ENCODE measurements around the gene MYH2. TPM values are rescaled to one million over a fixed set of nuclear protein-coding genes. Genes with fewer than 3 reads are reported as not detected.

The MYH2 gene
- total and polyA plus RNA-seq, 2 donors (not counting 1 experiment from before 2014, with no cell fraction given): not detected

GRCh38 chr17:10558049-10558448 lies 8.6 kb upstream of the MYH2 start:
- Mint-ChIP-seq H3K27me3 (no peaks in the 10 kb centered on the region), H3K4me1 (no peaks in the 10 kb centered on the region), H3K27ac (no peak overlapping the region), H3K9me3 (ENCODE audit: insufficient read depth) (no peaks in the 10 kb centered on the region), H3K4me3 (no peak overlapping the region)
- Histone ChIP-seq H4K20me1 (ENCODE audit: control insufficient read depth, insufficient read depth, low read length, poor library complexity, severe bottlenecking) (no peaks in the 10 kb centered on the region), H3K27ac (ENCODE audit: low read length in 2 of 2) (no peak overlapping the region), H3K9ac (ENCODE audit: low read length) (no peak overlapping the region), H3K4me1 (ENCODE audit: control insufficient read depth in 2 of 2, insufficient read depth in 2 of 2, low read length in 2 of 2) (no peaks in the 10 kb centered on the region), H3K4me3 (ENCODE audit: control extremely low read depth in 1 of 5, extremely low read depth in 1 of 5, insufficient read depth in 1 of 5, low read depth in 2 of 5, low read length in 4 of 5) (no peak overlapping the region), H3K4me2 (replicated peaks; ENCODE audit: low read depth, low read length, poor library complexity, severe bottlenecking) (no peak overlapping the region), H3K36me3 (replicated peaks in 1 of 2; ENCODE audit: control extremely low read depth in 1 of 2, control insufficient read depth in 1 of 2, extremely low read depth in 1 of 2, insufficient read depth in 2 of 2, low read length in 1 of 2) (no peaks in the 10 kb centered on the region), H3K9me3 (ENCODE audit: control extremely low read depth in 1 of 3, control insufficient read depth in 2 of 3, insufficient read depth in 1 of 3, low read length in 2 of 3) (no peaks in the 10 kb centered on the region), H3K27me3 (replicated peaks in 1 of 4; ENCODE audit: control extremely low read depth in 1 of 4, control insufficient read depth in 3 of 4, insufficient read depth in 4 of 4, low read length in 3 of 4) (peaks cover 0 to 2% (median 0%) of the 10 kb centered on the region in 4 experiments), H2AFZ (ENCODE audit: insufficient read depth, low read depth, low read length, poor library complexity, severe bottlenecking) (no peak overlapping the region), H3K79me2 (ENCODE audit: control insufficient read depth, insufficient read depth, low read length) (no peaks in the 10 kb centered on the region)
- ATAC-seq (ENCODE audit: low read depth) (no peak), DNase-seq (no peak)
- CTCF ChIA-PET: no interaction called here
- 88% methylated on average over 3 of the region's 6 CpGs for WGBS (ENCODE audit: insufficient coverage)
- intact Hi-C loops (cut with micrococcal nuclease): no loop called here
- no peak for TF ChIP-seq EZH2 (IDR thresholded peaks at IDR 0.05; ENCODE audit: borderline replicate concordance, insufficient read depth, low read depth, low read length, poor library complexity, severe bottlenecking)
- no peak for TF ChIP-seq CTCF (IDR thresholded peaks at IDR 0.05)
- POLR2A ChIA-PET: no interaction called here

- no peaks in the 10 kb centered on the region for H3K4me1 Mint-ChIP-seq
- Histone ChIP-seq H3K9ac (ENCODE audit: low read length) (no peak overlapping the region), H3K4me2 (replicated peaks; ENCODE audit: low read depth, low read length, poor library complexity, severe bottlenecking) (no peak overlapping the region), H2AFZ (ENCODE audit: insufficient read depth, low read depth, low read length, poor library complexity, severe bottlenecking) (no peak overlapping the region), H4K20me1 (ENCODE audit: control insufficient read depth, insufficient read depth, low read length, poor library complexity, severe bottlenecking) (no peaks in the 10 kb centered on the region), H3K9me3 (ENCODE audit: control extremely low read depth in 1 of 3, control insufficient read depth in 2 of 3, insufficient read depth in 1 of 3, low read length in 2 of 3) (no peaks in the 10 kb centered on the region), H3K4me3 (ENCODE audit: control extremely low read depth in 1 of 5, extremely low read depth in 1 of 5, insufficient read depth in 1 of 5, low read depth in 2 of 5, low read length in 4 of 5) (no peak overlapping the region), H3K79me2 (ENCODE audit: control insufficient read depth, insufficient read depth, low read length) (no peaks in the 10 kb centered on the region), H3K36me3 (replicated peaks in 1 of 2; ENCODE audit: control extremely low read depth in 1 of 2, control insufficient read depth in 1 of 2, extremely low read depth in 1 of 2, insufficient read depth in 2 of 2, low read length in 1 of 2) (no peaks in the 10 kb centered on the region), H3K27ac (ENCODE audit: low read length in 2 of 2) (no peak overlapping the region), H3K4me1 (ENCODE audit: control insufficient read depth in 2 of 2, insufficient read depth in 2 of 2, low read length in 2 of 2) (no peaks in the 10 kb centered on the region), H3K27me3 (replicated peaks in 1 of 4; ENCODE audit: control extremely low read depth in 1 of 4, control insufficient read depth in 3 of 4, insufficient read depth in 4 of 4, low read length in 3 of 4) (peaks cover 0 to 2% (median 0%) of the 10 kb centered on the region in 4 experiments)
- no peaks in the 10 kb centered on the region for H3K9me3 Mint-ChIP-seq (ENCODE audit: insufficient read depth)
- CTCF ChIA-PET: no interaction called here
- no peak overlapping the region for H3K4me3 Mint-ChIP-seq
- H3K27ac Mint-ChIP-seq: no peak overlapping the region
- intact Hi-C loops (cut with micrococcal nuclease): no loop called here
- DNase-seq: no peak
- no peak for ATAC-seq (ENCODE audit: low read depth)
- POLR2A ChIA-PET: no interaction called here
- no peak for TF ChIP-seq EZH2 (IDR thresholded peaks at IDR 0.05; ENCODE audit: borderline replicate concordance, insufficient read depth, low read depth, low read length, poor library complexity, severe bottlenecking)
- no peak for TF ChIP-seq CTCF (IDR thresholded peaks at IDR 0.05)
- no peaks in the 10 kb centered on the region for H3K27me3 Mint-ChIP-seq
- 100% methylated on average over 1 of the region's 1 CpG for WGBS (ENCODE audit: insufficient coverage)
These were observed 8.0 kb upstream of the MYH2 start for GRCh38 chr17:10557422-10557821.

Data from B cell (primary cell).